Myocyte (in vitro differentiated cells): Measurements from ENCODE around the gene FASN. TPM values are rescaled to one million over a fixed set of nuclear protein-coding genes. Genes with fewer than 3 reads are reported as not detected.

Experiments used
- DNase-seq: peaks from one replicate; pipeline ENCODE4 v3.0.0-alpha.2; 2012; ENCODE audit warnings: low read depth
- total RNA-seq: library from RNA; depleted of rRNA; stranded (reverse); fragments of >200 nt; gene quantifications from 2 replicates; pipeline ENCODE4 v1.2.3, GENCODE V29; 2014

The FASN gene
- total RNA-seq, 1 donor from 2014 or later: 97.9 TPM

DNA sequence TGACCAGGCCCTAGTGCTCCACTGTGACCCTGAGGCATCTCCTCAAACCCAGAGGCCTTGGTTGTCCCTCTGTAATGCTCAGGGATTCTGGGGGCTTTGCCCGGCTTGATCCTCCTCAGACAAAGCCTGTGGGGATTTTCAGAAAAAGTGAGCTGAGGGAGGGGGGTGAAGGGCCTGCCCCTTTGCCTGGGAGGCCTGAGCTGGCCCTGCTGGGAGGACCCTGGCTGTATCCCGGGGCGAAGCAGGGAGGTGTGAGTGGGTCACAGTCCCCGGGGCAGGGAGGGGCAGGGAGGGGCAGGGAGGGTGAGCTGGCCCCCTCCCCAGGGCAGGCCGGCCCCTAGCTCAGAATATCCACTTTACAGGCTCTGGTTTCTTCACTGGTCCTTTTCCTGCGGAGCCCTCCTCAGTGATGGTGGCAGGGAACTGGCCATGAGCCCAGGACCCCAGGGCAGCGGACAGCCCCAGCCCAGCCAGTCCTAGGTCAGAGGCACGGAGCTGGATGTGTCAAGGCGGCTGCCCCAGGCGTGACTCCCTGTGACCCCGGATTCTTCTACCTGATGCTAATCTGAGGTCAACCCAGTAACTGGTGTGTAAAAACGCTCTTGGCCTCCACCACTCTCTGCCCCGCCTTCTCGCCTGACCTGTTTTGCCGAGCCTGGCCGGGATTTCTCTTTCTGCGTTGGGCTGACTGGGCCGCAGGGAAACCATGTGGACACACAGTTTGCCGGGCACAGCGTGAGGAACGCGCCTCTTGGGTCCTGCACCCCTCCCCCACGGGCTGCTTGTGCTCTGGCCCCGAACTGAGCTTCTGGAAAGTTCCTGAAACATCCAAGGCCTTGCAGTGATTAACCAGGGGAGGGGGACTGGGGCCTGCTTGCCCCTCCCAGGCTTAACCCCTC lies 5.8 kb upstream of the FASN start:
- no peak for DNase-seq

DNA sequence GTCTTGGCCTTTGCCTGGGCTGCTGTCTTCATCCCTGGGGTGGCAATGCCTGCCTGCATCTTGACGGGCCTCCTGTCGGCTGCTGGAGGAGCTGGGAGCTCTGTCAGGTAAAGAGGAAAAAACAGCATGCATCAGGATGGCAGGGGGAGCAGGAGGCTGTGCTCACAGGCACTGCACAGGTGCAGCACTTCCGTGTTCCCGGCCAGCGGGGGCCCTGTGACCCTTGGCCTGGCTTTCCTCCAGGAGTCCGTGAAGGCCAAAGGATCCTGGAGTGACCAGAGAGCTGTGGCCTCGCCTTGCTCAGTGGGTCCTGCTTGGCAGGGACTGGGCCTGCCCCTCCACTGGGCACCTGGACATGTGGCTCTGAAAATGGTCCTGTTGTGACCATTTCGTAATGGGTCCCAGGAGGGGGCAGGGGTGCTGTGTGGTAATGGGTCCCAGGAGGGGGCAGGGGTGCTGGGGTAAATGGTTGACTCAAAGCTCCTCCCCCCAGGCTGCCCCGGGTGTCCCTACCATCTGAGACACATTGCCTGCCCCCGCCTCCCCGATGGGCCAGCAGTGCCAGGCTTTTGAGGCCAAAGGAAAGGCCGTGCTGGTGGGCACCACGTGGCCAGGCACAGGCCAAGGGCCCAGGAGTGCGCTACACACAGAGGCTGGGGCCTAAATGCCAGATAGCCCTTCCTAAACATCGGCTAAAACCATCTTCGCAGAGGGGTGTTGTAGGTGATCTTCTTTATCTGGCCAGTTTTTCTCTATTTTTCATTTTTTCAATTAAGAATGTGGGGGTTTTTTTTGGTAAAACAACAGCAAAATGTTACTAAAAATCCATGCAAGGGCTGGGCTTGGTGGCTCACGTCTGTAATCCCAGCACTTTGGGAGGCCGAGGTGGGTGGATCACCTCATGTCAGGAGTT lies 4.0 kb upstream of the FASN start:
- peak; percentile 9 for DNase-seq

DNA sequence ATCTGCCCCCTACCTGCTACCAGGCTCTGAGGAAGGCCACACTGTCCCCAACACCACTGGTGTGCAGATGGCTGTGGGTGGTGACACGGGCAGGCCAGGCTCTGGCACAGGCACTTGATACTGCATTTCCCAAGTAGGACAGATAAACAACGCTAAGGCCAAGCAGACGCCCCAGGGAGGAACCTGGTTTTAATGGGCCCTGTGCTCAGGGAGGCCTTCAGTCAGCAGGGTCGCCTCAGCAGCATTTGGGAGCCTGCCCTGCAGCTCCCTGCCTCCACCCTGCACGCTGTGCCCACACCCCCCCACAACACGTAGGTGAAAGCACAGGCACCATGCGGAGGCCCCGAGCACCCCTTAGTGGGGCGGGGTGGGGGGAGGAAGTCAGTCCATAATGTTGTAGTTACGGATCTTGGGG lies 3.3 kb upstream of the FASN start:
- no peak for DNase-seq

DNA sequence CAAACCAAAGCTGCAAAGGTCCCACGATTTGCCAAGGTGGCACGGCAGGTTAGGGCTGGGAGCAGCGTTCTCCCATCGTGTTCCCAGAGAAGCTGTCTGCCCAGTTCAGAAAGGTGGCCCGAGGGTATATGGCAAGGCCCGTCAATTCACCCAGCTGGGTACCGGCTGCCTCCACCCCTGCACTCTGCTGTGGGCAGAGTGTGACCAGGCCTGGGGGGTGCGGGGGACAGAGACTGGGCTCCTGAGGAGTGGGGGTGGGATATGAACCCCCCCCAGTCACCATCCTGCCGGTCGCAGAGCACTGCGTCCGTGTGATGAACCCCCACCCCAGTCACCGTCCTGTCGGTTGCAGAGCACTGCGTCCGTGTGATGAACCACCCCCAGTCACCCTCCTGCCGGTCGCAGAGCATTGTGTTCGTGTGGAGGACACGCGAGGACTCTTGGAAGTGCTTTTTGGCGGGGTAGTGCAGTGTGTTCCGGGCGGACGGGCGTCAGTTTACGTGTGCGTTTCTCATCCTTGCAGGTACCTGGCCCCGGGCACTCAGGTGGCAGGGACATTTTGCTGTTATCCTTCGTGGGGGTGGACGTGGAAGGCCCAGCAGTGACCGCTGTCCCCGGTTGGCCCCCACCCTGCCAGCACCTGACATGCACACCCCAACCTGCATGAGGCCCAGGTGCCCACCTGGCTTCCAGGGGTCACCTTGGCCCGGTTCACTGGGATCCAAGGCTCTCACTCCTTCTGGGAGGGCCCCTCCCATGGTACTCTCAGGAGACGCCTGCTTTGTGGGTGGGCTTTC lies 2.7 kb upstream of the FASN start:
- no peak for DNase-seq

DNA sequence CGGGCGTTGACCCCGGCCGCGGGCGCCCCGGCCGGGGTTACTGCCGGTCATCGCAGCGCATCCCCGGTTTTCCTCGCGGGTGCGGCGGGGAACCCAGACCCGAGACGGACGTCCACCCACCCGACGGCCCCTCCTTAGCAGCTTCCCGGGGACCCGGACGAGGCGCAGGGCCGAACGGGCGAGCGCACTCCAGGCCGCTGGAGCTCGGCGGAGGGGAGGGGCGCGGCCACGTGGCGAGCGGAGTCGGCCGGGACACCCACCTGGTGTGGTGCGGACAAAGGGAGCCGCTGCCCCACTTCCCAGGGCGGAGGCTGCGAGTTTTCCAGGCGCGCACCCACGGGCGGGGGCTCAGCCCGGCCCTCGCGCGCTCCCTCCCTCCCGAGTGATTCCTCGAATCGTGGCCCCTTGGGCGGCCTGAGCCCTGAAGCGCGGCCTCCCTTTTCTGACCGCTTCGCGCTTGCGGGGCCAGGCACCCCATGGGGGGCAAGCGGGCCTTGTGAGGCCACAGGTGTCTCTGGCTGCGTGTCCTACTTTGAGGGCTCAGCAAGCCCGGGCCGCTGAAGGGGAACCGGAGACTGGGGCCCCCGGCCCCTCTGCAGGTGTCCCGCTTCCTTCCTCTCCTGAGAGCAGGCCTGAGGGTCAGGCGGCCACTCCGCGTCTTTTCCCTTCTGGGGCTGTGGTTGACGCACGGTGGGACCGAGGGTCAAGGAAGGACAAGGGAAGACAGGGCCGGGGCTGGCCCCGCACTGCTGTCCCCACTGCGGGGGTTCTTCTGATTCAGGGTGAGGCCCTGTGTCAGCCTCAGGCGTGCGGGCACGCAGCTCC lies 1.1 kb upstream of the FASN start:
- no peak for DNase-seq

DNA sequence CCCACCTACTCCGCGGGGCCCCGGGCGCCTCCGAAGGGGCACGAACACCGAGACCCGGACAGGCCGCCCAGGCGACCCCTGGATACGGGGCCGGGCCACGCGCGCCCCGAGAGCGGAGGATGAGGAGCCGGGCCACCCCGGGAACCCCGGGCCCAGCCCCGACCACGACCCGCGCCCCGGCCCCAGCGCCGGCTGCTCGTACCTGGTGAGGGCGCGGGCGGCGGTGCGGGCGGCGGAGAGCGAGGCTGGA lies 192 bp downstream of the FASN start:
- DNase-seq: no peak

DNA sequence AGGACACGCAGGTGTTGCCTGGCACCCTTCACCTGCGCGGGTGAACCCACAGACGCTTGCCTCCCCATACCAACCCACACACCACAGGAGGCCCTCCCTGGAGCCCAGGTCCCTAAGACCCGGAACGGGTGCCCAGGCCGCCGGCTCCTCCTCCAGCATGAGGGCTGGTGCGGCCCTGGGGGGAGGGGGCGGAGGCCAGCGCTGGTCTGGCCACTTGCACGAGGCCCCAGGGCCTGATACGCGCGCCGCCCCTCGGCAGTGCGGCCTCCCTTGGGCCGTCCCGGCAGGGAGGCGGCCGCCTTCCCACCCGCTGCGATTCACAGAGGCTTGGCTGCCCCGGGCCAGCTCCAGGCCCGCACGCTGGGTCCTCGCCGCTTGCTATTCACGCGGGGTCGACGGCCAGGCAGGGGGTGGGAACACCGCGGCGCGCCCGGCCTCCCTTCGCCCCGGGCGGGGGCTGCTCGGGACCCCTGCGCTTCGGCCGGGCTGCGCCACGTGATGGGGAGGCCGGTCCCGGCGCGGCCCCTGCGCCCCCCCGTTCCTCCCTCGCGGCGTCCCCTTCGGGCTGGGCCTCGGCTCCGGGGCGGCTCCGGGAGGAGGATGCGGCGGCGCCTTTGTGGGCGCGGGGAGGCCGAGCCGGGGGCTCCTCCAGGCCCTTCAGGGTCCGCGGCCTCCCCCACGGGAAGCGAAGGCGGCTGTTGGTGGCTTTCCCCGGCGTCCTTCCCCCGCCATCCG lies 685 bp downstream of the FASN start:
- peak; percentile 62 for DNase-seq

DNA sequence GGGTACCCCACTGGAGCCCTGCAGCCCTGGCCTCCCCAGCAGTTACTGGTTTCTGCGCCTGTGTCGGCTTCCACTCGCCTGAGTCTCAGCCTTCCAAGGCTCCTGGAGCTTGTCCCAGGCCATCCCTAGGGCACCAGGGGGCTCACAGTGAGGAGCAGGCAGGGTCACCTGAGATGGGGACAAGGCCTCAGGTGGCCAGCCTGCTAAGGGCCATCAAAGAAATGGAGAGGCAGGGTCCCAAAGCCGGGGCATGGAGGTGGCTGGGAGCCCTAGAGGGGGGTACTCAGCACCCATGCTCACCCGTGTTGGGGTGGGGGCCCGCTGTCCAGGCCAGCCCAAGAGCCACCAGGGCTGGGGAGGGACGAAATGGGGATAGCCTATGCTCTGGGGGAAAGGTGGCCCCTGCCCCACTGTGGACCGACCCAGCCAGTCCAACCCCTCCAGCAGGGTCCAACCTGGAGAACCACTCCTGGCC lies 1.3 kb downstream of the FASN start:
- no peak for DNase-seq

DNA sequence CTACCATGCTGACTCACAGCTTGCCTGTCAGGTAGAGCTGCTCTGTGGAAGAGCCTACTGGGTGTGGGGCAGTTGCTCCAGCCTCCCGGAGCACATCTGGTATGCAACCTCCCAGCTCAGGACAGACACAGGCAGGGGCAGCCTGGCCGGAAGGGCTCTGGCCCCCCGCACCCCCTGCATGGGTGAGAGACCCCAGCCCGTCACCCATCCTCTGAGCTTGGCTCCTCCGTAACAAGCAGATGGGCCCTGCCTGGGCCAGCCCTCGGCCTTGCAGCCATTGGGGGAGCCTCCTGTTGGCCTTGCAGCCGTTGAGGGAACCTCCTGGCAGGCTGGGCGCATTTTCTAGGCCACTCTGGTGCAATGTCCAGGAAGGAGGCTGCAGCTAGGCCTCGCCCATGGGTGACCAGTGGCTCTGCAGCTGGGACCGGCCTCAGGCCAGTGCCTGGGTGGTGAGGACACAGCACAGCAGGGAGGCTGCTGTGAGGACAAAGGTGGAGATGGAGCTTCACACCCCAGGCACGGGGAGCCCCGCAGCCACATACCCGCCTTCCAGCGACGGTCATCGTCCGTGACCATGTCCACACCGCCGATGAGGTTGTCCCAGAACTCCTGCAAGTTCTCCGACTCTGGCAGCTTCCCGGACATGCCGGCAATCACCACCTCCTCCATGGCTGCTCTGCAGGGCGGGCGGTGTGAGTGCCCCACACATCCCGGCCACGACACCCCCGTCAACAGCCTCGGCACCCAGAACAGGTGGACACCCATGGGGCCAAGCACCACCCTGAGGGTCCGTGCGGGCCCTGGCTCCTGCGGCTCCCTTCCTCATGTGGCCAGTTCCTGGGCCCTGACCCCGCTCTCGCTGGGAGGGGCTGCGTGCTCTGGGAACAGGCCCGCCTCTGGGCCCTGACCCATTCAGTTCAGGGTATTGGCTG lies 2.0 kb downstream of the FASN start:
- no peak for DNase-seq

DNA sequence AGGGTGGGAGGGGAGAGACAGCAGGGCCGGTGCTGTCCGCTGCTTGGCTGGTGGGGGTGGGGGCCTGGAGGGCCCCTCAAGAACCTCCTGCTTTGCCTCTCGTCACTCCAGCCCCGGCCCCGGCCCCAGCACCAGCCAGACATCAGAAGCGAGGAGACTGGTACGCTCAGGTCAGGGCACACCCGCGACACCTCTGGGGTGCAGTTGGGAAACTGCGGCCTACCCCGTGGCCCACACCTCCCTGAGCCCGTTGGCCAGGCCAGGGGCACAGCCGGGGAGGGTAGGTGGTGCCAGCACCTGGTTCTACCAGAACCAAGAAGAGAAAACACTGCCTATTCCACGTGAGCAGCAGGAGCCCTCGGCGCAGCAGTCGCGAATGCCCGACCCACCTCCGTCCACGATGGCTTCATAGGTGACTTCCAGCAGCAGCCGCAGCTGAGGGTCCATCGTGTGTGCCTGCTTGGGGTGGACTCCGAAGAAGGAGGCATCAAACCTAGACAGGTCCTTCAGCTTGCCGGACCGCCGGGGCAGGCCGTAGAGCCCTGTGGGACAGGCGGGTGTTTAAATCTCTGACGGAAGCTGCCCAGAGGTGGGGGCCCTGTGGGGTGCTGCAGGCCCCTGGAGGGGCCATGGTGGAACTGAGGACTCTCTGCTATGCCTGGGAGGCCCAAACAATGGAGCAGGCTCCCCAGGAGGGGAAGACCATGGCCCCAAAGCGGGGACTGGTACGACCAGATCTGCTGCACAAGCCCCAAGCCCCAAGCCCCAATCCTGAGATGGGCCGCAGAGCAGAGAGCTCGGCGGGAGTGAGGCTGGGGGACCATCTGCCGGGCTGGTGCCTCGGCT lies 2.9 kb downstream of the FASN start:
- no peak for DNase-seq

DNA sequence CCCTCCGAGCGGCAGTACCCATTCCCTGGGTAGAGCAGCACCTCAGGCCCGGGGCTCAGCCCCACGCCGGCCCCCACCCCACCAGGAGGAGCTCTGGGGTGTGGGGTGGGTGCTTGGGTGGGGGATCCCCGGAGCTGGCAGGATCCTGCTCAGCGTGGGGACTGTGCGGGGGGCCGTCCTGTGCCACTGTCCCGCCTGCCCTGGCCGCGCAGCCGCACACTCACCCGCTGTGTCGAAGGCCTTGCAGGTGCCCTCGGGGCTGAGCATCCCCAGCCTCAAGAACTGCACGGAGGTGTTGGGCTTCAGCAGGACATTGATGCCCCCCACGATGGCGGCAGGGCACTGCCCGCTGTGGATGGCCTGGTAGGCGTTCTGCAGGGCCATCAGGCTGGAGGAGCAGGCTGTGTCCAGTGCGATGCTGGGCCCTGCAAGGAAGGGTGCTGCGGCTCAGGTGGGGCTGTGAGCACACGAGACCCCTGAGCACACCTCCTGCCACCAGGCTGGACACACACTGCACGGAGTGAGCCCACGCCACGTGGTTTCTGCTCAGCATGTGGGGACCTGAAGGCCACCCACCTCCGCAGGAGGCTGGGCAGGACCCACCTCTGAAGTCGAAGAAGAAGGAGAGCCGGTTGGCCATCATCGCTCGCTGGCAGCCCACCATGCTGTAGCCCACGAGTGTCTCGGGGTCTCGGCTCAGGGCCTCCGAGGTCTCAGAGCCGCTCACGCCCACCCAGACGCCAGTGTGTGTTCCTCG lies 4.9 kb downstream of the FASN start:
- DNase-seq: no peak

DNA sequence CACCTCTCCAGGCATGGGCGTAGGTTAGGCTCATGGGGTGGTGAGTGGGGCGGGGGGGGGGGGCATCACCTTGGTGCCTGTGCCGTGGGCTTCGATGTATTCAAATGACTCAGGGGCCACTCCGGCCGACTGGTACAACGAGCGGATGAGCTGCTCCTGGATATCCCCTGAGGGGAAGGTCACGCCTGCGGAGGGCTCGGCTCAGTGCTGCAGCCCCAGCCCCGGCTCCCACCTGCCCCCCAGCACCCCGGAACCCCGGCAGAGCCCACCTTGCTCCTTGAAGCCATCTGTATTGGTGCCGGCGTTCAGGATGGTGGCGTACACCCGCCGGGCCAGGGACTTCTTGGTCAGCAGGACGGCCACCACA lies 5.4 kb downstream of the FASN start:
- DNase-seq: no peak

DNA sequence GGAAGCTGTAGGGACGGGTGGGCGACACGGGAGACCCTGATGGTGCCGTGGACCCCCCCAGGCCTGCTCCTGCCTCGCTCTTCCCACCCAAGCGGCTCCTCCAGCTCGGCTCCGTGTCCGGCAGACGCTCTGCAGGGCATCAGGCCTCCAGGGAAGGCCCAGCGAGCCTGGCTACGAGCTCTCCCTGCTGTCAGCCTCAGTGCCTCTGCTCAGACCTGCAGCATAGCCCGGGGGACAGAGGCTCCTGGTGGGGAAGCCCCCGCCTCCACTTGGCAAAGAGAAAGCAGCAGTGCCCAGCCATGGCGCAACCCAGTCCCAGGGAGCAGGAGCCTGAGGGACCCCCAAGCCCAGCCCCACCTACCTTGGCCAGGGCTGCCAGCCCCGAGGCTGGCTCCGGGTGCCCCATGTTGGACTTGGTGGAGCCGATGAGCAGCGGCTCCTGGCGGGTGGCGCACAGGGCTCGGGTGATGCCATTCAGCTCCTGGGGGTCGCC lies 5.9 kb downstream of the FASN start:
- DNase-seq: no peak

DNA sequence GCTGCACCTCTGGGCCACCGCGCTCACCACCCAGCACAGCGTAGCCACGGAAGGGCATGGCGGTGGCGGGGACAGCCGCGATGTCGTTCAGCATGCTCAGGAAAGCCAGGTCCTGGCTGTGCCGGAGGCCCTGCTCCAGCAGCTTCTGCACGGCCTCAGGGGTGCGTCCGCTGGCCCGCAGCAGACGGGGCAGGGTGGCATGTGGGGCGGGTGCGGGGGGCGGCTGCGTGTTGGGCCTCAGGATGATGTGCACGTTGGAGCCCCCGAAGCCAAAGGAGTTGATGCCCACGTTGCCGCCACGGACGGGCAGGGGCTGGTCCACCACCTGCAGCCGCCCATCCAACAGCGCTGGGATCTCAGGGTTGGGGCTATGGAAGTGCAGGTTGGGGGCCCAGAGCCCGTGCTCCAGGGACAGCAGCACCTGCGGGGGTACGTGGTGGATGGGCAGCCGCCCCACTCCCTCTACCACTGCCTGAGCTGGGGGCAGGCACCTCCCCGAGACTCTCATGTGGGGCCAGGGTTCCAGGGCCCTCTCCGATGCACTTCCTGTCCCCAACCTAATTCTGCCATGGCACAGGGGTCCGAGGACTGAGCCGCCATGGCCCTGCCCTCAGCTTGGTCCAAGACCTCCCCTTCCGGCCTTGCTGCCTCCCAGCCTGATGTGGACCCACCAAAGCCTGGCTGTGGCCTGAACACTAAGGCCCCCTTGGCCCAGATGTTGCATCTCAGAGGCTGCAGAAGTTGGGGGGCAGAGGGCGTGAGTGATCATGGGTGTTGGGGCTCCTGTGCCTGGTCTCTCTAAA lies 6.6 kb downstream of the FASN start:
- no peak for DNase-seq

DNA sequence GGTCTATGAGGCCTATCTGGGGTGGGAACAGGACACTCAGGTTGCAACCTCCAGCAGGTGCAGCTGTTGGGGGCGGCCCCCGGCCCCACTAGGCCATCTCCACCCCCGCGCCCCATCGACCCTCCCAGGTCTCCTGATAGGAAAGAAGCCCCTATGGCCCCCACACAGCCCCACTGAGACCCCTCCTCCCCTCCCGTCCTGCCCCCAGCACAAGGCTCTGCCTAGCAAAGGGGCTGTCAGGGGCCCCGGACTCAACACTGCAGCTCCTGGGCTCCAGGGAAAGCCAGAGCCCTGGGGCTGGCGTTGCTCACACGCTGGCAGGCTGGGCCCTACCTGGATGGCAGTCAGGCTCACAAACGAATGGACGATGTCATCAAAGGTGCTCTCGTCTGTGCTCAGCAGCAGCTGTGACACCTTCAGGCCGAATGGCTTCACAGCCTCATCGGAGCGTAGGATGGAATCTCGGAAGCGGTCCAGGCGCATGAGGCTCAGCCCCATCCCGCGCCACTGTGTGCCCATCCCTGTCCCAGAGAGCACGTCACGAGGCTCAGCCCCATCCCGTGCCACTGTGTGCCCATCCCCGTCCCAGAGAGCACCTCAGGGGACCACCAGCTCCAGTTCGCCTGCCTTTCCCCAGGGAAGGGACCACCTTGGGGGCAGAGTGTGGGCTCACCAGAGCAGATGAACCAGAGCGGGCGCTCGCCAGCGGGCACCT lies 7.3 kb downstream of the FASN start:
- DNase-seq: no peak
